Measurements from ENCODE around the gene MUC6.

The MUC6 gene

DNA sequence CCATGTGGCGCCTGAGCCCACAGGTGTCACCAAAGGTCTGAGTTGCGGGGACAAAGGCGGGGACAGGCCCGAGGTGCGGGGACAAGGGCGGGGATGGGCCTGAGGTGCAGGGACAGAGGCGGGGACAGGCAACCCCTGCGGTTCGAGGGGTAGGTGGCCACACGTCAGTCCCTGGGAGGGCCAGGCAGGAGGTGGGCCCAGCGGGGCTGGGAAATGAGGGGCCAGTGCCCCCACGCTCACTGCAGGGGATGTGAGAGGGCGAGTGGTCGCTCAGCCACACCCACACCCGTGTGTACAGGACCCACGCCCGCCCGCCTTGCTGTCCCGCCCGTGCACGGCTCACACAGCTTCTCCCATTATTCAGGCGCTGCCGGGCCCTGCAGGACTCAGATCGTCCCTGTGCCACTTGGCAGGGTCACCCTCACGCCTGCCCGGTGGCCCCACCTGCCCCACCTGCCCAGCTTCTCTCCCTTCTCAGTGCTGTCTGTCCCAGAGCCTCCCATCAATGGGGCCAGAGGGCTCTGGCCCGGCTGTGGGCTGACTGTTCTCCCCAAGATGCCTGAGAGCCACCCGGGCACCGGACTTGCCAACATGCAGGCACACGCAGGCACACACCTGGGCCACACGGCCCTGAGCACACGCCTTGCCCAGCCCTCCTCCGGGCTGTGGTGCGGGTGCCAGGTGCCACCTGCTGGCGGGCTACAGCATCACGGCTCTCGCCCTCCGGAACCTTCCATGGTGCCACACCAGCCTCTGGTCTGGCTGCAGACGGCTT is 14.2 kb upstream of the MUC6 start:
- peak; percentile 41 for DNase-seq (ENCODE audit: low read depth)
- no peak overlapping the region for H3K4me3 ChIP-seq (ENCODE audit: low read length)
- peak; percentile 80 for TF ChIP-seq CTCF (conservative IDR thresholded peaks at IDR 0.05; ENCODE audit: low read length)

GRCh38 chr11:1049911-1050580 is 13.5 kb upstream of the MUC6 start:
- H3K4me3 ChIP-seq (ENCODE audit: low read length), result no peak overlapping the region
- DNase-seq (ENCODE audit: low read depth), result no peak
- TF ChIP-seq CTCF (conservative IDR thresholded peaks at IDR 0.05; ENCODE audit: low read length), result no peak

DNA sequence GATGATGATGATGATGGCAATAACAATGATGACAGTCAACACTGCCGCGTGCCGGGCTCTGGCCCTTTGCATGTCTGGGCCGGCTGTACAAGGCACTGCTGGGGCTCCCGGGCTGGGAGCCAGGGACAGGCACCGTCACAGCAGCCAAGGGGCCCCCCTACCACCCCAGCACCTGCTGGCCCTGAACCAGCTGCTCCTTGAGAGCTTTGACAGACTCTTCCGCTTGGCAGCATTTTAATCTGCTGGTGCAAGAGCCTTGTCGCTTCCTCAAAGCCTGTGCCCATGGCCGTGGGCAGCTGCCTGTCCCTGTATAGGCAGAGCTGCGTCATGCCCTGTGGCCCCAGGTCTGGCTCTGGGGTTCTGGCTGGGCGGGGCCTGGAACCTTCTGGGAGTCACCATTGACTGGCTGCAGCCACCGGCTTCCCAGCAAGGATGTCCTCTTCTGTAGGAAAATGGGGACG is 12.9 kb upstream of the MUC6 start:
- H3K4me3 ChIP-seq (ENCODE audit: low read length), result no peak overlapping the region
- no peak for DNase-seq (ENCODE audit: low read depth)
- TF ChIP-seq CTCF (conservative IDR thresholded peaks at IDR 0.05; ENCODE audit: low read length), result no peak

- no peak for TF ChIP-seq CTCF (conservative IDR thresholded peaks at IDR 0.05; ENCODE audit: low read length)
- no peak overlapping the region for H3K4me3 ChIP-seq (ENCODE audit: low read length)
- no peak for DNase-seq (ENCODE audit: low read depth)
These were observed 12.5 kb upstream of the MUC6 start for GRCh38 chr11:1049071-1049405.

- DNase-seq (ENCODE audit: low read depth), result no peak
- no peak overlapping the region for H3K4me3 ChIP-seq (ENCODE audit: low read length)
- no peak for TF ChIP-seq CTCF (conservative IDR thresholded peaks at IDR 0.05; ENCODE audit: low read length)
These were observed 12.0 kb upstream of the MUC6 start for GRCh38 chr11:1048375-1049070.

DNA sequence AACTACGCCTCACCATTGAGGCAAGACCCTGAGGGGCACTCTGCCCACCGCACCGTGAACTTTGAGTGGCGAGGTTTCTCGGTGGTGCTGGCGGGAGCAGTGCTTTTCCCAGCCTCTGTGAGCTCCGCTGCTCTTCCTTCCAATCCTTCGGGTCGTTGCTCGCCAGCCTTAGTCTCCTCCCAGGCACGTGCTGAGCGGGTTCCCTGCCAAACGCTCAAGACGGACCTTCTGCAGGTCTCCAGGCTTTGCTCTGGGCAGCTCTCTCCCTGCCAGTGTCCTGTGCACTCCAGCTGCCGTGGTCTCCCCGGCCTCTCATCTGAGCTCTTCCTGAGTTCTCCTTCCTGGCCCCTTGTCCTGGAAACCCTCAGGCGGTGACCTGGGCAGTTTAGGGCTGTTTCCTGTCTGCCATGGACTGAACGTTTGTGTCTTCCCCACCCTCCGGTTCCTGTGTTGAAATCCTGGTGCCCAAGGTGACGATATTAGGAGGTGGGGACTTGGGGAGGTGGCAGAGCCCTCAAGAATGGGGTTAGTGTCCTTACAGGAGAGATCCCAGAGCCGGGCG is 11.2 kb upstream of the MUC6 start:
- no peak for DNase-seq (ENCODE audit: low read depth)
- TF ChIP-seq CTCF (conservative IDR thresholded peaks at IDR 0.05; ENCODE audit: low read length), result no peak
- H3K4me3 ChIP-seq (ENCODE audit: low read length), result no peak overlapping the region

Data from AG10803 (cell line).